ENCODE measurements around the gene USP3.
"Not testable (repeated sequence)": the region's sequence is repeated elsewhere in the genome, so short reads cannot be mapped to it uniquely, and the experiment has no call there.

Gene USP3

GRCh38 chr15:63478243-63478642 lies 26.1 kb upstream of the USP3 start:
- DNase-seq (ENCODE audit: low spot score), result no peak

GRCh38 chr15:63480441-63480821 lies 24.0 kb upstream of the USP3 start:
- DNase-seq (ENCODE audit: low spot score), result no peak

- no peak for DNase-seq (ENCODE audit: low spot score)
These were observed 23.1 kb upstream of the USP3 start for GRCh38 chr15:63481105-63481810.

GRCh38 chr15:63482874-63483323 lies 21.5 kb upstream of the USP3 start:
- DNase-seq (ENCODE audit: low spot score), result no peak

DNA sequence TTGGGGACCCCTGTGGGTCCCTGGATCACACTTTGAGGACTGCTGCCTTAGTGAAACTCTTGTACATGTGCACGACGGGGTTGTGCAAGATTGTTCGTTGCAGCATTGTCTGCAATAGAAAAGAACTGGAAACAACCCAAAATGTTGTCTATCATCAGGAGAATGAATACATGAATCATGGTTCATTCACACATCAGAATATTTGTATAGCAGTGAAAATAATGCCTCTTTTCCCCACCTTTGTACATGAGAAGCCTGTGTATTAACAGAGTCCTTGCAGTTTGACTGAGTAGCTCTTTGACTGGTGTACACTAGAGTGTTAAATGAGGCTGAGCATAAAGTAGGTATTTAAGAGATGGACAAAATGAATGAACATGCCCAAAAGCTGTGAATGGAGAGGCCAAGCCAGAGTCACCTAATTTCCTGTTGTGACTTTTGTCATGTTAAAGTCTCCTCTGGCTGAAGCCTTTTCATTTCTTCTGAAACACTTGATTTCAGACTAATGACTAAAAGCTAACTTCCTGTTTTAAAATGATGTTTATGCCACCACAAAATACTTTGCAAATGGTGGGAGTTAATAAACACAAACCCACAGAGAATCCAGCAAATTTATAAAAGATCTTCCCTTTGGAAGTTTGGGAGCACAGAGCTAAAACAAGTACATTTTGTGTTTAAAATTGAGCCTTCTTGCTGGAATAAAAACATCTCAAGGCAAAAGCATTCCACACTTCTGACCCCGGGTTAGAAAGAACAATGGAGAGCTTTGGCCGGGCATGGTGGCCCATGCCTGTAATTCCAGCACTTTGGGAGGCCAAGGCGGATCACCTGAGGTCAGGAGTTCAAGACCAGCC lies 20.6 kb upstream of the USP3 start:
- DNase-seq (ENCODE audit: low spot score), result no peak

GRCh38 chr15:63484433-63485186 lies 19.8 kb upstream of the USP3 start:
- no peak for DNase-seq (ENCODE audit: low spot score)

DNA sequence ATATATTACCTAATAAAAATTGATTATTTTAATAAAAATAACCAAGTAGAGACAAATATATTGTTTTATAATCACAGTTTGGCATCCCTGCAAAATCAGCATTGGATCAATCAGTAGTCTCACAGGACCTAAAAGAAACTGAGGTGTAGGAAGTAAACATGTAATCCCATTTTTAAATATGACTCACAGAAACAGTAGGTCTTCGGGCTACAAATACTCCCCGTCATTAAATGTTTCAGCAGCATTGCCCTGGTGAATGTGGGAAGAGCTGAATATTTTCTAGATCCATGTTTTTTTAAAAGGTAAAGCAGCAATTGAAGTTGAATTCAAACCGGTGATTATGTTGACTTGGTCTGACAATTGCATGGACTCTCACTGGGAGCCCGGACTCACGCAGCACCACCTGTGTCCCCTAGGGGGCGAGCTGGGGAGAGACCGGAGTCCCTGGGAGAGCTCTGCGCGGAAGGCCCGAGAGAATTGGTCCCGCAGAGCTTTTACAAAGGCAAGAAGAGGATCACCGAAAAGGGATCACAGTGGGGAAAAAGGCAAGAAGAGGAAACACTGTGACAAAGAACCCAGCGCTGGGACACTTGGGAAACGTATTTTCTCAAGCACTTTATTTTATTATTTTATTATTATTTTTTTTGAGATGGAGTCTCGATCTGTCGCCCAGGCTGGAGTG lies 17.2 kb upstream of the USP3 start:
- DNase-seq (ENCODE audit: low spot score), result peak; percentile 78

DNA sequence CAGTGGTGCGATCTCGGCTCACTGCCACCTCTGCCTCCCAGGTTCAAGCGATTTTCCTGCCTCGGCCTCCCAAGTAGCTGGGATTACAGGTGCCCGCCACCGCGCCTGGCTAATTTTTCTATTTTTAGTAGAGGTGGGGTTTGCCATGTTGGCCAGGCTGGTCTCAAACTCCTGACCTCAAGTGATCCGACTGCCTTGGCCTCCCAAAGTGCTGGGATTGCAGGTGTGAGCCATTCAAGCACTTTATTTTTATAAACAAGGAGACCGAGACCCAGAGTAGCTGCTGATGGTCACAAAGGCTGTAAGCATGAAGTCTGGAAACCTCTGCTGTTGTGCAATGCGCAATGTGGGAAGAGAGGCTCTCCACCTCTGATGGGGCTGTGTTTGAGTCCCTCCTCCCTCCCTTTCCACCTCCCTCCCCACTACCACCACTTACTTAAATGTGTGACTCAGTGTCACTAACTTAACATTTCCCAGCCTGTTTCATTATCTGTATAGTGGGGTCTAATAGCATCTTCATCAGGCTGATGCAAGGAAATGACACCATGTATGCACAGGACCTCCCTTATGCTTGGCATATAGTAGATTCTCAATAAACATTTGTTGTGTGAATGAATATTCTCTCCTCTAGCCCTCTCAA lies 16.5 kb upstream of the USP3 start:
- not testable (repeated sequence) for DNase-seq (ENCODE audit: low spot score)

DNA sequence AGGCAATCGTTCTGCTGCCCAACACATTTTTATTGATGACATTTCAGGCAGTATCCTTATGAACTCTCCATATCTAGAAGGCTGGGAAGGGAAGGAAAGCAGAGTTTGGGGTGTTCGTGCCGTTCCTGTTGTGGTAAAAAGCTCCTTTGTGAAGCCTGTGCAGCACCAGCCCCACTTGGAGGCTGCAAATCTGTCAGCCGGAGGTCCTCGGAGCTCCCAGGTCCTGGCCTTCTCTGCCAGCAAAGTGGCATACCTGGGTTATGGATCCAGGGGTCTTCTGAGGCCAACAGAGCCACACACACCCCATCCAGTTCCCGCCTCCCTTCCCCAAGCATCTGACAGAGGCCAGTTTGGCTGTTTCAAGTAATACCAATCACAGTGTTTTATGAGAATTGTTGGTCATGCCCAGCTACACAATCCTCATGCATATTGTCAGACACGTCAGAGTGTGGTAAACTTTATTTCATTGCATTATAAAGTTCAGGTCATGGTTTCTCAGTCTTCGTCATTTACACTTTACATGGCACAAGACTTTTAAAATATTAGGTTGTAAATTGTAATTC lies 15.9 kb upstream of the USP3 start:
- no peak for DNase-seq (ENCODE audit: low spot score)

DNA sequence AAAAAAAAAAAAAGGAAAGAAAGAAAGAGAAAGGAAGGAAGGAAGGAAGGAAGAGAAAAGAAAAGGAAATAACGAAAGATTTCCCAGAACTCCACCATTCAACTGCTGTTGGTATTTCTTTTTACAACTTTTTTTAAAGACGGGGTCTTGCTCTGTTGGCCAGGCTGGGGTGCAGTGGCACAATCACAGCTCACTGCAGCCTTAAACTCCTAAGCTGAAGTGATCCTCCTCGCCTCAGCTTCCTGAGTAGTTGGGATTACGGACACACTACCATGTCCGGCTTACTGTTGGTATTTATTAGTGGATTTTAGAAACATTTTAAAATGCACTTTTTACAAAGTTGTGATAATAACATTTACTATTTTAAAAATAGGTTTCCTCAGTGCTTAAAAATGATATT lies 15.0 kb upstream of the USP3 start:
- no peak for DNase-seq (ENCODE audit: low spot score)

- no peak for DNase-seq (ENCODE audit: low spot score)
These were observed 13.9 kb upstream of the USP3 start for GRCh38 chr15:63490345-63491034.

DNA sequence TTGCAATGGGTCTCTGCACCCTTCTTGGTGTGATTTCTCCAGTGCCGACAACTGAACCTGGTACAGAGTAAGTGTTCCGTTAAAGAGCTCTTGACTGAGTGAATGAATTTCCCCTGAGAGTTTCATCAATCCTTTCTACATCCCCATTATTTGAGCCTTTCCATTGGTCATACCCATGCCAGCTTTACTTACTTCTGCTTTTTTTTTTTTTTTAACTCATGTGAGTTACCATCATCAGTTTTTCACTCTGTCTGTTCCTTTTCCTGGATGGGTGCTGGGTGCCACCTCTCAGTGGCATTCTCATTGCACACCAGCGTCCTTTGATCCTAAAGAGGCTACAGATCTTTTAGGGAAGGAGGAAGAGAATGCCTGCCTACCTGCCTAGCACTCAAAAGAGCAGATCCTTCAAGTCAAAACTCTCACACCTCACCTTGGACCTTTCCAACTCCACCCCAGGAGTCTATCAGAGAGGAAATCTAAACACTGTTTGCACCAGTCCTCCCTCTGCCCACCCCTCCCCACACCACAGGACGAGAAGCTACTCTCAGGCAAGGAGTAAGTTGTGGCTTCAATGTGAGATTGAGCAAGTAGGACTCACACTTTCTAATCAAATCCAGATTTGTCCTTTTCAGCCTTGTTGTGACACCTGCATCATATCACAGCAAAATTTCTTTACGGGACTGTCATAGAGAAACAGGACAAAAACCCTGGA lies 13.1 kb upstream of the USP3 start:
- no peak for DNase-seq (ENCODE audit: low spot score)

GRCh38 chr15:63491979-63492378 lies 12.4 kb upstream of the USP3 start:
- no peak for DNase-seq (ENCODE audit: low spot score)

DNA sequence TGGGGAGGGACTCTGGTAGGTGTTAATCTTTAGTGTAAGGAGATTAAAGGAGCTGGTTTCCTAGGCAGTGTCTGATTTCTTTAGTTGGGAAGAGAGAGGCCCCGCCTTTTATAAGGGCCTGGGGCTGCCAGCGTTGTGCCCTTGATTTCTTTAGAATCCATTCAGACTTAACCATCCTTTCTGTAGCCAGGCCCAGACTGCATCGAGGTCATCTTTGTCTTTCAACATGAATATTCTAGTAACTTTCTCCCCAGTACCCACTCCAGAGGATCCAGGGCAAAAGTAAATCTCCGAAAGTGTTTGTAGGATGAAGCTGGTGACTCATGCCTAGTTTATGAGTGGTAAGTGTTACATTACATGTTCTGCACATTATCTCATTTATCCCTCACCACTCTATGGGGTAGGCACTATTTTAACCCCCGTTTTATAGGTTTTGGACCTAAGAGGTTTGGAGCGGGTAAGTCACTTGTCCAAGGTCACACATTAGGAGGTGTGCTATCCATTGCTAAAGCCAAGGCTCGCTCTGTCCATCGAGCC lies 11.8 kb upstream of the USP3 start:
- no peak for DNase-seq (ENCODE audit: low spot score)

DNA sequence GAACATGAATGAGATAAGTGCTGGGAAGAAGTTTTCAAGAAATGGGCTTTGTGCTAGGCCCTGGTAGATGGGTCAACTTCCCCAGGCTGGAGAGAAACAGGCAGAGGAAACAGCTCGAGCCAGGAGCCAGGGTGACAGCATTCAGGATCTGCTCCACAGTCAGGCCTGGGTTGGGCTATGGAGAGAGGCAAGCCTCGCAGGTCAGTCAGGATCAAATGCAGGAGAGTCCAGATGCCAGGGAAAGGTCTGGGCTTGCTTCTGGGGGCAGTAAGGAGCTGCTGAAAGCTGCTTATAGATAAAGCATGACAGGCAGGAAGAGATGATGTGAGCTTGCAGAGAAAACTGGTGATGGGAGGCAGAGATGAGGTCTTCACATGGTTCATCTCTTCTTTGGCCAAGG lies 11.0 kb upstream of the USP3 start:
- no peak for DNase-seq (ENCODE audit: low spot score)

GRCh38 chr15:63494408-63494807 lies 10.0 kb upstream of the USP3 start:
- DNase-seq (ENCODE audit: low spot score), result no peak

- DNase-seq (ENCODE audit: low spot score), result no peak
These were observed 9.1 kb upstream of the USP3 start for GRCh38 chr15:63495343-63495742.

DNA sequence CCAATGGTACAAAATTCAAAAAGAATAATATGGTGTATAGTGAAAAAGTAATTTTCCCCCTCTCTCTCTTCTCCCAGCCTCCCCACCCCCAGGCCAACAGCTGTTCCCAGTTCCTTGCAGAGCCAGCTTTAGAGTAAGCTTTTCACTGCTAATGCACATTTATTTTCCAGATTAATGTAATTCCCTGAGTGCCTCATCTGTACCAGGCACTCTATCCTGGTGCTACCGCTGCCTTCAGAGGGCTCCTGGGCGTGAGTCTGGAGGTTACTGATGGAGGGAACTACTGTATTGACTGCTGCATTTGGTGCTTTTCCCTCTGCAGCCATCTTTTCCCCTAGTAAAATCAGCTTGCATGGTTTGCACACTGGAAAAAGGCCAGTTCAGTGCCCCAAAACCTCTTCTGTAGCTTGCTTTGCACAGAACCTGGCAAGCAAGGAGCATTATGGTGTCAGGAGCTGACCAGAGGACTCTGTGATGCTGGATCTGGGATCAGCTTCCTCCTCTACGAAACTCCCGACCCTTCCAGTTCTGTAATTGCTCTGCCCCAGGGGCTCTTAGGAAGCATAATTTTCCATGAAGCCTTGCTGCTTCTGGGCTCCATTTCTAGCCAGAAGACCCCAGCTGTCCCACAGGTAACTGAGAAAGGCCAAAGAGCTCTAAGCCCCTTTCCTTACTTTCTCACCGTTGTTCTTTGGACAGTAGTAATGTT lies 8.5 kb upstream of the USP3 start:
- DNase-seq (ENCODE audit: low spot score), result no peak
